Gastroesophageal sphincter (tissue), 4 donors: Measurements from ENCODE around the gene RHOC. TPM values are rescaled to one million over a fixed set of nuclear protein-coding genes. Genes with fewer than 3 reads are reported as not detected.

Experiments used
- ATAC-seq: fragments of 150-250 bp; one replicate; pipeline ENCODE4 v1.9.1; 2016; ENCODE audit warnings: mild to moderate bottlenecking, moderate library complexity
- H3K27ac ChIP-seq, 4 donors: fragments of 200-600 bp; sonication (generic) in 3 of 4; 1 replicate in 3 of 4; 2 replicates in 1 of 4; pipeline ENCODE4 v1.5.1; 2016 to 2019
- H3K27me3 ChIP-seq: fragments of 200-600 bp; sonication (generic); one replicate; pipeline ENCODE4 v1.5.1; 2019
- H3K36me3 ChIP-seq, 2 donors: fragments of 200-600 bp; sonication (generic); one replicate each; pipeline ENCODE4 v1.5.1; 2019; ENCODE audit warnings: control low read depth in 1 of 2
- H3K4me1 ChIP-seq, 3 donors: fragments of 200-600 bp; sonication (generic); 1 replicate in 2 of 3; 2 replicates in 1 of 3; pipeline ENCODE4 v1.5.1; 2016 to 2019; ENCODE audit warnings: control low read depth in 2 of 3
- H3K4me3 ChIP-seq, 2 donors: fragments of 200-600 bp; sonication (generic); one replicate each; pipeline ENCODE4 v1.5.1; 2019; ENCODE audit warnings: mild to moderate bottlenecking in 1 of 2, moderate library complexity in 1 of 2
- H3K9me3 ChIP-seq, 3 donors: fragments of 200-600 bp; sonication (generic); one replicate each; pipeline ENCODE4 v1.5.1; 2017 to 2019; ENCODE audit warnings: control low read depth in 2 of 3
- EP300 ChIP-seq: sonication (generic); formaldehyde crosslinking; IDR thresholded peaks from one replicate; pipeline ENCODE4 v1.6.1; 2017; ENCODE audit warnings: antibody characterized with exemption, mild to moderate bottlenecking
- POLR2A ChIP-seq, 2 donors: fragments of 450-650 bp; IDR thresholded peaks; one replicate each; pipeline ENCODE4 v1.6.1; 2017; ENCODE audit warnings: antibody characterized with exemption in 2 of 2, mild to moderate bottlenecking in 2 of 2, moderate library complexity in 1 of 2
- POLR2AphosphoS5 ChIP-seq: sonication (generic); formaldehyde crosslinking; IDR thresholded peaks from one replicate; pipeline ENCODE4 v1.6.1; 2017; ENCODE audit warnings: antibody characterized with exemption
- WGBS, 2 donors: methylation state at CpG; one replicate each; pipeline ENCODE4 v1.1.5; 2018; ENCODE audit warnings: low coverage in 1 of 2; 5-methylcytosine and 5-hydroxymethylcytosine counted together
- total RNA-seq, 4 donors: library from RNA; depleted of rRNA; stranded (reverse); fragments of >200 nt; gene quantifications; one replicate each; pipeline ENCODE4 v1.1.0, GENCODE V29; 2016
- TF ChIP-seq, protein P1 (sequence below), 4 experiments: fragments of 200-600 bp in 2 of 4; fragments of 450-650 bp in 2 of 4; sonication (generic) in 1 of 4; IDR thresholded peaks; one replicate each; pipeline ENCODE4 v1.5.1; 2017 to 2019; ENCODE audit warnings: antibody characterized with exemption in 4 of 4, mild to moderate bottlenecking in 2 of 4, moderate library complexity in 2 of 4

The RHOC gene
- total RNA-seq, 4 donors from 2014 or later = 183 to 354 (median 240) TPM

DNA sequence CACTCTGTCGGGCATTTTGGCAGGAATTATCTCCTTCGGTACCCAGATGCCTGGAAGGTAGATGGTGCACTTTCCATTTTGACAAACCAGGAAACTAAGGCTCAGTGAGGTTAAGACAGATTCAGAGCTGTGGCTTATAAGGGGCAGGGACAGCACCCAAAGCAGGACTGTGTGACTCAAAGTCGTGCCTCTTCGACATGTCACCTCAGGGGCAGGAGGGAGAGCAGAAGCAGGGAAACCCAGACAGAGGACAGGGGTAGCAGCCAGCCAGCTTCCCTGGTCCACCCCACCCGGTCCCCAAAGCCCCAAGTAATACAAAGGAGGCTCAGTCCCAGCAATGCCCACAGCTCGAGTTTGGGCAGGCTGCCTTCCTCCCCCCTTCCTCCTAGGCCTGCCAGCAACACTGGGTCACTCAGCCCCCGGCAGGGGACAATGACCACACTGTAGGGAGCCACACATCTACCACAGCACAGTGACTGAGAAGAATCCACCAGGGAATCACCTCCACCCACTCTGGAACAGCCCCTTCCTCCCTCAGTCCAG lies 2.5 kb downstream of the RHOC start:
- peak overlapping the region; percentile 94 to 97 for H3K4me3 ChIP-seq
- no peak for TF ChIP-seq POLR2A (IDR thresholded peaks at IDR 0.05)
- no peak for TF ChIP-seq POLR2AphosphoS5
- TF ChIP-seq, protein P1, sequence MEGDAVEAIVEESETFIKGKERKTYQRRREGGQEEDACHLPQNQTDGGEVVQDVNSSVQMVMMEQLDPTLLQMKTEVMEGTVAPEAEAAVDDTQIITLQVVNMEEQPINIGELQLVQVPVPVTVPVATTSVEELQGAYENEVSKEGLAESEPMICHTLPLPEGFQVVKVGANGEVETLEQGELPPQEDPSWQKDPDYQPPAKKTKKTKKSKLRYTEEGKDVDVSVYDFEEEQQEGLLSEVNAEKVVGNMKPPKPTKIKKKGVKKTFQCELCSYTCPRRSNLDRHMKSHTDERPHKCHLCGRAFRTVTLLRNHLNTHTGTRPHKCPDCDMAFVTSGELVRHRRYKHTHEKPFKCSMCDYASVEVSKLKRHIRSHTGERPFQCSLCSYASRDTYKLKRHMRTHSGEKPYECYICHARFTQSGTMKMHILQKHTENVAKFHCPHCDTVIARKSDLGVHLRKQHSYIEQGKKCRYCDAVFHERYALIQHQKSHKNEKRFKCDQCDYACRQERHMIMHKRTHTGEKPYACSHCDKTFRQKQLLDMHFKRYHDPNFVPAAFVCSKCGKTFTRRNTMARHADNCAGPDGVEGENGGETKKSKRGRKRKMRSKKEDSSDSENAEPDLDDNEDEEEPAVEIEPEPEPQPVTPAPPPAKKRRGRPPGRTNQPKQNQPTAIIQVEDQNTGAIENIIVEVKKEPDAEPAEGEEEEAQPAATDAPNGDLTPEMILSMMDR (IDR thresholded peaks at IDR 0.05) = no peak
- TF ChIP-seq EP300 = no peak
- peaks cover 5 to 75% (median 56%) of the 10 kb centered on the region in 3 donors for H3K4me1 ChIP-seq
- no peaks in the 10 kb centered on the region for H3K27me3 ChIP-seq
- WGBS, 2 donors = 33 to 50% methylated on average over 2 to 3 of the region's 7 CpGs
- no peaks in the 10 kb centered on the region for H3K9me3 ChIP-seq
- no peak for ATAC-seq
- peaks cover 0 to 28% of the 10 kb centered on the region in 2 donors for H3K36me3 ChIP-seq
- H3K27ac ChIP-seq = peak overlapping the region; percentile 68 to 100 (median 94)

DNA sequence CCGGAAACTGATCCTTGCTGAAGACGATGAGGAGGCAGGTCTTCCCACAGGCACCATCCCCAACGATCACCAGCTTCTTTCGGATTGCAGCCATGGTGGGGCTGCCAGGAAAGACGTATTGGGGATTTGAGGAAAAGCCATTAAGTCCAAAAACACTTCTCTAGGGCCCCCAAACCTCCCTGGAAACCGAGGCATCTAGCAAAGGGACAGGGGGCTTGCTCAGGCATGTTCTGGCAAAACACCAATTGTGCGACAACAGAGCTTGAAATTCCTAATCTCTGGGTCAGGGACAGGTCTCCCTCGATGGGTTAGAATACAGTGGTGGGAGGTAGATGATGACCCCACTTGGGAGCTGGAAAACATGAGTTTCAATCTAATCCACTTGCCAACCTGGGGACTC lies 3.2 kb downstream of the RHOC start:
- H3K4me3 ChIP-seq = no peak overlapping the region
- H3K4me1 ChIP-seq = peaks cover 5 to 83% (median 63%) of the 10 kb centered on the region in 3 donors
- H3K36me3 ChIP-seq = peaks cover 0 to 34% of the 10 kb centered on the region in 2 donors
- no peaks in the 10 kb centered on the region for H3K9me3 ChIP-seq
- WGBS, 2 donors = 50 to 80% methylated on average over 1 to 4 of the region's 8 CpGs
- TF ChIP-seq, protein P1 (IDR thresholded peaks at IDR 0.05) = no peak
- TF ChIP-seq POLR2A (IDR thresholded peaks at IDR 0.05) (no peak), POLR2AphosphoS5 (no peak), EP300 (no peak)
- peak overlapping the region in 3 of 4 donors; percentile 93 to 100 (median 96) for H3K27ac ChIP-seq
- no peaks in the 10 kb centered on the region for H3K27me3 ChIP-seq
- ATAC-seq = no peak

DNA sequence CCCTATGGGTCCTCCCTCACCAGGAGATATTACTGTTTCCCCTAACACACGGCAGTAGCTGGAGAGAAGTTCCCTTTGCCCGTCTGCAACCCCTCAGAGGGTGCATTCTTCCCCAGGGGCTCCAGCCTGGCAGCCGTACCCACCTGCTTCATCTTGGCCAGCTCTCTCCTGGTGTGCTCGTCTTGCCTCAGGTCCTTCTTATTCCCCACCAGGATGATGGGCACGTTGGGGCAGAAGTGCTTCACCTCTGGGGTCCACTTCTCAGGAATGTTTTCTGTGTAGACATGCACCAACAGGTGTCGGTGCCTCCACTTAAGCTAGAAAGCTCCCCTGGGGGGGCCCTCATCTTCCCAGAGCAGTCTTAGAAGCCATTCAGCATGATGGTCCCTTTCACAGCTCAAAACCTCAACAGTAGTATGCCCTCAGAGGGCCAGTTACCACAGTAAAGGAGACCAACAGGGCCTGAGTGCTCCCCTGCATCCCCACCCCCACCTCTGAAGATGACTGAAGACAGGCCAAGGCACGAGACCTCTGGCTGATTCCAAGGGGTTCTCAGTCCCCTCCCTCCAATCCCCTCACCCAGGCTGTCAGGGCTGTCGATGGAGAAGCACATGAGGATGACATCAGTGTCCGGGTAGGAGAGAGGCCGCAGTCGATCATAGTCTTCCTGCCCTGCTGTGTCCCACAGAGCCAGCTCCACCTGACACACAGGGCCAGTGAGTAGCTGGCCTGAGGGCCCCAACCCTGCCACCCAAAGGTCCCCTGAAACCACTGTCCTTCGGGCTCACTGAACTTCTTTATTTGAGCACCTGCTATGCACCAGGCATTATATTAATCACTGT lies 4.3 kb downstream of the RHOC start:
- no peak for TF ChIP-seq EP300
- TF ChIP-seq, protein P1 (IDR thresholded peaks at IDR 0.05) = no peak
- TF ChIP-seq POLR2A (IDR thresholded peaks at IDR 0.05) = no peak
- TF ChIP-seq POLR2AphosphoS5 = no peak
- WGBS, 2 donors = 39 to 40% methylated on average over 3 to 4 of the region's 12 CpGs
- H3K27ac ChIP-seq = peak overlapping the region in 3 of 4 donors; percentile 93 to 100 (median 96)

DNA sequence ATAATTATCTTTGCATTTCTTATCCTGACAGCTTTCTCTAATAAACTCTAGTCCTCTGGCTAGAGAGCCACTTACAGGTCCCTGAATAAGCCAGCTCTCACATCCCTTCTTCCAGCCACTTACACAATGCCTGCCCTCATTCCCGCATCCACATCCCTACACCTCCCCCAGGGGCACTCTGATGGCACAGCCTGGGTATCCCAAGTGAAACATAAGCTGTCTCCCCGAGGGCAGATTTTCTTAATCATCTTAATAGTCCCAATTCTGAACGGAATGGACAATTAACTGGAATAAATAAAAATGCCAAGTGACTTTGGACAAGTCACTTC lies 4.9 kb downstream of the RHOC start:
- no peak for ATAC-seq
- WGBS, 2 donors = 24 to 35% methylated on average over 2 to 3 of the region's 3 CpGs
- peak overlapping the region in 3 of 4 donors; percentile 93 to 100 (median 96) for H3K27ac ChIP-seq
- H3K9me3 ChIP-seq = no peaks in the 10 kb centered on the region
- no peak for TF ChIP-seq POLR2AphosphoS5
- no peak for TF ChIP-seq EP300
- TF ChIP-seq, protein P1 (IDR thresholded peaks at IDR 0.05) = no peak
- peaks cover 5 to 90% (median 63%) of the 10 kb centered on the region in 3 donors for H3K4me1 ChIP-seq
- H3K27me3 ChIP-seq = no peaks in the 10 kb centered on the region
- no peak overlapping the region for H3K4me3 ChIP-seq
- peaks cover 0 to 51% of the 10 kb centered on the region in 2 donors for H3K36me3 ChIP-seq

More for the DNA sequence above, 4.3 kb downstream of the RHOC start:
- peaks cover 0 to 45% of the 10 kb centered on the region in 2 donors for H3K36me3 ChIP-seq
- H3K4me3 ChIP-seq = no peak overlapping the region
- peaks cover 5 to 89% (median 63%) of the 10 kb centered on the region in 3 donors for H3K4me1 ChIP-seq
- H3K27me3 ChIP-seq = no peaks in the 10 kb centered on the region
- no peak for ATAC-seq
- H3K9me3 ChIP-seq = no peaks in the 10 kb centered on the region
